NCI-H2107 treated with DMSO at 0.1 percent for 48 hours (cell line): ENCODE measurements around the gene NF1.
A peak's percentile ranks its signal among the peaks of the same experiment; 100 is the strongest.
"Not testable (repeated sequence)": the region's sequence is repeated elsewhere in the genome, so short reads cannot be mapped to it uniquely, and the experiment has no call there.

ENCODE experiments used
- DNase-seq: peaks from one replicate; lab custom pipeline; 2025; ENCODE audit not compliant: unreplicated experiment; lab: John Stamatoyannopoulos, UW

NF1 gene

GRCh38 chr17:31172388-31172787 lies 77.6 kb downstream of the NF1 start:
- DNase-seq: no peak

DNA sequence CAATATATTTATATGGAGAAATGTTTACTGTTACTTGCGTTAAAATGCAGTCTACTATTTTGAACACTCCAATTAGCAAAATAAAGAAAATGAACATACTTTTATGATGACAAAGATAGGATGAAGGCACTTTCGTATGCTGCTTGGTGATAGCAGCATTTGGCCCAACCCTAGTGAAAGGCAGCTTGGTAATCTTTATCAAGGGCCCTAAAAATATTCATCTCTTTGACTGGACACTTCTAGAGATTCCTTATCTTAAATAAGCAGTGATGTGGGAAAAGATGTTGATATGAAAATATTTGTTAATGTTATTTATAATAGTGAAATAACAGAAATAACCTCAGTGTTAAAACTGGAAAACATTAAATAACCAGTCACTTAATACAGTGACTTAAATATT lies 79.4 kb downstream of the NF1 start:
- no peak for DNase-seq

DNA sequence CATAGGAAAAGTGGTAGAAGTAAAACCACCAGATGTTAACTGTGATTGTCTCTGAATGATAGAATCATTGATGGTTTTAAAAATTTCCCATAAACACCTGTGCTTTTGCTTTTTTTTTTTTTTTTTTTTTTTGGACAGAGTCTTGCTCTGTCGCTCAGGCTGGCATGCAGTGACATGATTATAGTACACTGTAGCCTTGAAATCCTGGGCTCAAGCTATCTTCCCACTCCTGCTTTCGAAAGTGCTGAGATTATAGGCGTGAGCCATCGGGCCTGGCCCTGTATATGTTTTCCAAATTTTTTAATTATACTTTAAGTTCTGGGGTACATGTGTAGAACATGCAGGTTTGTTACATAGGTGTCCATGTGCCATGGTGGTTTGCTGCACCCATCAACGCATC lies 80.5 kb downstream of the NF1 start:
- no peak for DNase-seq

DNA sequence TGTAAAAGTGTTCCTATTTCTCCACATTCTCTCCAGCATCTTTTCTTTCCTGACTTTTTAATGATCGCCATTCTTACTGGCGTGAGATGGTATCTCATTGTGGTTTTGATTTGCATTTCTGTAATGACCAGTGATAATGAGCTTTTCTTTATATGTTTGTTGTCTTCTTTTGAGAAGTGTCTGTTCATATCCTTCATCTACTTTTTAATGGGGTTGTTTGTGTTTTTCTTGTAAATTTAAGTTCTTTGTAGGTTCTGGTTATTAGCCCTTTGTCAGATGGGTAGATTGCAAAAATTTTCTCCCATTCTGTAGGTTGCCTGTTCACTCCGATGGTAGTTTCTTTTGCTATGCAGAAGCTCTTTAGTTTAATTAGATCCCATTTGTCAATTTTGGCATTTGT lies 81.4 kb downstream of the NF1 start:
- DNase-seq: not testable (repeated sequence)

DNA sequence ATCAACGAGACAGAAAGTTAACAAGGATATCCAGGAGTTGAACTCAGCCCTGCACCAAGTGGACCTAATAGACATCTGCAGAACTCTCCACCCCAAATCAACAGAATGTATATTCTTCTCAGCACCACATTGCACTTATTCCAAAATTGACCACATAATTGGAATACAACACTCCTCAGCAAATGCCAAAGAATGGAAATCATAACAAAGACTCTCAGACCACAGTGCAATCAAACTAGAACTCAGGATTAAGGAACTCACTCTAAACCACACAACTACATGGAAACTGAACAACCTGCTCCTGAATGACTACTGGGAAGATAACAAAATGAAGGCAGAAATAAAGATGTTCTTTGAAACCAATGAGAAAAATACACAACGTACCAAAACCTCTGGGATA lies 84.2 kb downstream of the NF1 start:
- not testable (repeated sequence) for DNase-seq

DNA sequence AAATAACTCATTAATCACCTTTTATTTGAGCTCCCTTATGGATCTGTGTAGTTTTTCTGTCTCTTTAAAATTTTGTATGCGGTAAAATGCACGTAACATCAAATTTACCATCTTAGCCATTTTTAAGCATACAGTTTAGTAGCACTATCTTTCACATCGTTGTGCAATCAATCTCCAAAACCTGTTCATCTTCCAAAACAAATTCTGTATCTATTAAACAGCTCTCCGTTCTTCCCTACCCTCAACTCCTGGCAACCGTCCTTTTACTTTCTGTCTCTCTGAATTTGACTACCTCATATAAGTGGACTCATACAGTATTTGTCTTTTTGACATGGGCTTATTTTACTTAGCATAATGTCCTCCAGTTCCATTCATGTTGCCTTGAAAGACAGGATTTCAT lies 100.5 kb downstream of the NF1 start:
- DNase-seq: no peak

GRCh38 chr17:31198026-31198425 lies 103.2 kb downstream of the NF1 start:
- DNase-seq: no peak

- DNase-seq: not testable (repeated sequence)
Observed at GRCh38 chr17:31198666-31199065, 103.9 kb downstream of the NF1 start.

DNA sequence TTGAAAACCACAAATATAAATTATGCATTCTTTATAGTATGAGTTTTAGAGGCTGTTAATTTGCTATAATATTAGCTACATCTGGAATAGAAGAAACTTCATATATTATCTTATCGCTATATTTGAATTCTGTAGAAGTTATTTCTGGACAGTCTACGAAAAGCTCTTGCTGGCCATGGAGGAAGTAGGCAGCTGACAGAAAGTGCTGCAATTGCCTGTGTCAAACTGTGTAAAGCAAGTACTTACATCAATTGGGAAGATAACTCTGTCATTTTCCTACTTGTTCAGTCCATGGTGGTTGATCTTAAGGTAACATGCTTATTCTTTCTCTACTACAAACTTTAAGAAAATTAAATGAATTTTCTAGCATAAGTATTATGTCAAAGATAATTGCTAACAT lies 105.5 kb downstream of the NF1 start:
- DNase-seq: no peak

GRCh38 chr17:31202968-31203367 lies 108.2 kb downstream of the NF1 start:
- no peak for DNase-seq

- DNase-seq: no peak
Observed at GRCh38 chr17:31211352-31212012, 116.7 kb downstream of the NF1 start.

DNA sequence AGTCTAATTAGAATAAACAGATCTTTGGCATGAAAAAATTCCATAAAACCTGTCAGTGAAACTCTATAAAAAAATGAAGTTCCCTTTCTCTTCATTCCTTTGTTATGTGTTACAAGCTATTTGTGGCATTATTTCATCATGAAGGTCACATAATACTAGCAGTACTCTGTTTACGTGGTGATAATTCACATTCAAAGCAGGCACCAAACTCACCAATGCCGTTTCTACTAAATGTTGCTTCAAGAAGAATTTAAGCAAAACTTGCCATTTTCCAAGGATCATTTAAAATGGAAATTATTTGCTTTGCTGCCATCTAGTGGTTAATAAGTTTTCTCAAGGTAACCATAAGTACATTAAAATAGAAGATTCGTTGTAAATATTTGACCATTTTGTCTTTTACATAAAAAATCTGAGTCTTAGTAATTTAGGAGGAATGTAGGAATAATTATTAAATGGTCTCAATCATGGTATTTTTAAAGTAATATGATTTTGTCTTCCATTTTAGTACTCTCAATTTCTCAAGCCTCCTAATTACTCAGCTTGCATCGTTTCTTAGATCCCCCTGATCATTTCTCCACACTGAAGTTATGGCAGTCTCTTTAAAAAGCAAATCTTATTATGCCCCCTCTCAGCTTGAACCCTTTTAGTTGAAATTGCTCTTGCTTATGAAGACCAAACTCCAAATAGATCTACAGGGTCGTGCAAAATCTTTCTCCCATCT lies 121.4 kb downstream of the NF1 start:
- DNase-seq: peak; percentile 20

- DNase-seq: no peak
Observed at GRCh38 chr17:31224366-31224765, 129.6 kb downstream of the NF1 start.

DNA sequence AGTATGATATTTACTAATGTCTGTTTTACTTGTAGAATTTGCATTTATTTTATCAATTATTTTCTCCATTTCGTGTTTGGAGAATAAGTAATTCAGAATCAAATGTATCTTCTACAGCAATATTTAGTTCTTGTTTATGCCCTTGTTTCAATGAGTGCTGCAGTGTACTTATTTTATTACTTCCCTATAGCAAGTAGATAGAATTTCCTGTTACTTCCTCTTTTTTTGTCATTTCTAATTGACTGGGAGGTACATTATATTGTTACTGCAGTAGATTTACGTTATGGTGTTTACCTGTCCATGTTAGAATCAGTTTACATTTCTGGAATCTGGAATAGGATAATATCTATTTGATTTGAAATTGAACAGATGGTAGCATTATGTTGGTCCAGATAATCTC lies 131.1 kb downstream of the NF1 start:
- no peak for DNase-seq

- DNase-seq: no peak
Observed at GRCh38 chr17:31226373-31226772, 131.6 kb downstream of the NF1 start.

DNA sequence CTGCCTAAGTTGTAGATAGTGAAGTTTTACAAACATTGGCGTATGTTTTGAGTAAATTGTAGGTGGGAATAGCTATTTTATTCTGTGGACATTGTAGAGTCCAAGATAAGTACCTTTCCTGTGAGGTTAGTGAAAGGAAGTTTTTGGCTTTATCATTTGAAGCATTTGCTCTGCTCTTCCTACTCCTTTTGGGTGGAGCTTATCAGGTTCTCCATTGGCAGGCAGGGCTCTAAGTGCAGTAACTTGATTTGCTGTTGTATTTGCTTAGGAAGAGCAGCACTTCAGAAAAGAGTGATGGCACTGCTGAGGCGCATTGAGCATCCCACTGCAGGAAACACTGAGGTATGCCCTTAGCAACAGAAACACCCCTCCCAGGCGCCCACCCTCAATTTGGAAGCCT lies 132.2 kb downstream of the NF1 start:
- no peak for DNase-seq

GRCh38 chr17:31231852-31232251 lies 137.1 kb downstream of the NF1 start:
- DNase-seq: no peak

DNA sequence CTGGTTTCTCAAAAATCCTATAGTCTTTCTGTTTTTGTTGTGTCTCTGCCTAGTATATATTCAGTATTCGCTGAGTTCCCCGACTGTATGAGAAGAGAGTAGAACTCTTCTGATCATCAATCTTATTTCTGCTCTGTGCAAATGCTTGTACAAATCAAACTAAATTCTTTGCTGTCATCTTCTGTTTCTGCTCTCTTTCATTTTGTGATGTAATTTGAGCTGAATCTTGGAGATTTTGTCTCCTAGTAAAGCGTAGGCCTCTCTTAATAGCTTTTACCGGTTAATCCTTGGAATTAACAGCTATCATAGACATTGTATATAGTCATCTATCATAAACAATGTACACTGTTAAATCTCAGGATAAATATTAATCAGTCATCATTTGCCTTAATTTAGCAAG lies 140.3 kb downstream of the NF1 start:
- DNase-seq: no peak

DNA sequence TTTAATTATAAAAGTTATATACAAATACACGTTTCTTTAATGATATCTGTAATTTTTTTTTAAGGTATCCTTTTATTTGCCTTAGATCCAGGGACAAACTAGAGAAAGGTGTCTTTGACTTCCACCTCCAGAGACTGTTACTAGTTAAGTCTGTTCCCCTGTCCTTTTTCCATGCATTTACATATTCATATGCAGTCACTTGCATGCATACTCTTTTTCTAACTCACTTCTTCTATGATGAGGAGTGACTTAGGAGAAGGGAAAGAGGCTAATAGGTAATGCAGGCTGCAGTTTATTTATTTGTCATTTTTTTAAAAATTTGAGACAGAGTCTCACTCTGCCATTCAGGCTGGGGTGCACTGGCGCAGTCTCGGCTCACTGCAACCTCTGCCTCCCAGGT lies 141.4 kb downstream of the NF1 start:
- DNase-seq: no peak

DNA sequence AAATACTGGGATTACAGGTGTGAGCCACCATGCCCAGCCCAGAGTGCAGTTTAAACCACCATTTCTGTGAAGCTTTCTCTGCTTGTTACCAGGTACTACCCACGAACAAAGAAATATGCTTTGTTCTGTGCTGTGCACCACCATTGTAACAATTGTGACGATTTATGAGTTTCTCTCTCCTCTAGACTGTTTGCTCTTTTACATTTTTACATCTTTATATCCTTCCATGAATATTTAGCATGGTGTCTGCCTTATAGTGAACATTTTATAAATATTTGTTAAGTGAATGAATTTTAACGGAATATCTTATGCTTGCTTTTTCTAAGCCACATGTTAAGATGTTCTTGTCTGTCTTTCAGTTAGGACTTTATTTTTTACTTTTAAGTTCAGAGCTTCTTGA lies 141.9 kb downstream of the NF1 start:
- no peak for DNase-seq

DNA sequence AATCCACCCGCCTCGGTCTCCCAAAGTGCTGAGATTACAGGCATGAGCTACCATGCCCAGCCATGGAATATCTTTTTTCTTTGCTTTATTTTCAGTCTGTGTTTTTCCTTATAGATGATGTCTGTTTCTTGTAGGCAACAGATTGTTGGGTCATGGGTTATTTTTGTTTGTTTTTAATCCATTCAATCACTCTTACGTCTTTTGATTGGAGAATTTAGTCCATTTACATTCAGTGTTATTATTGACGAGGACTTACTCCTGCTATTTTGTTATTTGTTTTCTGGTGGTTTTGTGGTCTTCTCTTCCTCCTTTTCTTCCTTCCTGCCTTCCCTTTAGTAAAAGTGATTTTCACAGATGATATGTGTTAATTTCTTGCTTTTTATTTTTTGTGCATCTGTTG lies 146.3 kb downstream of the NF1 start:
- DNase-seq: no peak

GRCh38 chr17:31248986-31249834 lies 154.4 kb downstream of the NF1 start:
- no peak for DNase-seq
